HEK293 (cell line): ENCODE results near the gene NDUFAF5.

ENCODE experiments used
- FEZF1 ChIP-seq: fragments of 450-650 bp; formaldehyde crosslinking; IDR thresholded peaks from 2 replicates; pipeline ENCODE4 v1.5.1; 2016; ENCODE audit warnings: missing biosample characterization, missing genetic modification characterization
- GLIS1 ChIP-seq: fragments of 450-650 bp; formaldehyde crosslinking; IDR thresholded peaks from 2 replicates; pipeline ENCODE4 v1.5.1; 2016; ENCODE audit warnings: missing biosample characterization, missing genetic modification characterization
- MYNN ChIP-seq: fragments of 450-650 bp; formaldehyde crosslinking; IDR thresholded peaks from 2 replicates; pipeline ENCODE4 v1.5.1; 2016; ENCODE audit warnings: missing biosample characterization, missing genetic modification characterization, borderline replicate concordance
- PRDM10 ChIP-seq: fragments of 450-650 bp; formaldehyde crosslinking; IDR thresholded peaks from 2 replicates; pipeline ENCODE4 v1.5.1; 2016; ENCODE audit warnings: missing biosample characterization, missing genetic modification characterization
- PRDM2 ChIP-seq: fragments of 450-650 bp; formaldehyde crosslinking; IDR thresholded peaks from 2 replicates; pipeline ENCODE4 v1.5.1; 2016; ENCODE audit warnings: missing biosample characterization, missing genetic modification characterization, borderline replicate concordance
- ZBTB17 ChIP-seq: fragments of 450-650 bp; formaldehyde crosslinking; IDR thresholded peaks from 2 replicates; pipeline ENCODE4 v1.5.1; 2016; ENCODE audit warnings: missing biosample characterization, missing genetic modification characterization
- ZBTB26 ChIP-seq: fragments of 450-650 bp; formaldehyde crosslinking; optimal IDR thresholded peaks from 2 replicates; pipeline ENCODE3; 2016; ENCODE audit warnings: missing biosample characterization, mild to moderate bottlenecking, missing genetic modification characterization
- ZFHX2 ChIP-seq: fragments of 450-650 bp; formaldehyde crosslinking; conservative IDR thresholded peaks from 2 replicates; pipeline ENCODE4 v1.5.1; 2016; ENCODE audit warnings: missing biosample characterization, missing genetic modification characterization
- ZNF274 ChIP-seq, 2 experiments: fragments of 200-500 bp in 1 of 2; fragments of 450-650 bp in 1 of 2; sonication (Bioruptor generic) in 1 of 2; formaldehyde crosslinking in 1 of 2; IDR thresholded peaks; 2 replicates each; pipeline versions ENCODE4 v1.5.1 to v1.6.1; 2014 to 2016; ENCODE audit warnings: borderline replicate concordance in 1 of 2, inconsistent platforms in 1 of 2, low read length in 1 of 2, missing biosample characterization in 1 of 2, missing genetic modification characterization in 1 of 2
- ZNF335 ChIP-seq: fragments of 450-650 bp; formaldehyde crosslinking; conservative IDR thresholded peaks from 2 replicates; pipeline ENCODE4 v1.5.1; 2016; ENCODE audit warnings: missing biosample characterization, missing genetic modification characterization
- ZNF341 ChIP-seq: fragments of 450-650 bp; formaldehyde crosslinking; IDR thresholded peaks from 2 replicates; pipeline ENCODE4; 2016; ENCODE audit warnings: low read depth, missing biosample characterization, missing genetic modification characterization
- ZNF521 ChIP-seq: fragments of 450-650 bp; formaldehyde crosslinking; IDR thresholded peaks from 2 replicates; pipeline ENCODE4 v1.5.1; 2017; ENCODE audit warnings: missing biosample characterization, mild to moderate bottlenecking, missing genetic modification characterization
- ZNF558 ChIP-seq: fragments of 450-650 bp; formaldehyde crosslinking; IDR thresholded peaks from 2 replicates; pipeline ENCODE4 v1.5.1; 2016; ENCODE audit warnings: missing biosample characterization, missing genetic modification characterization
- ZNF585B ChIP-seq: fragments of 450-650 bp; formaldehyde crosslinking; IDR thresholded peaks from 2 replicates; pipeline ENCODE4 v1.5.1; 2016; ENCODE audit warnings: missing biosample characterization, missing genetic modification characterization
- ZNF660 ChIP-seq: fragments of 450-650 bp; IDR thresholded peaks from 2 replicates; pipeline ENCODE4 v1.5.1; 2018; ENCODE audit warnings: missing biosample characterization, mild to moderate bottlenecking, missing genetic modification characterization
- ZNF677 ChIP-seq: fragments of 450-650 bp; IDR thresholded peaks from 2 replicates; pipeline ENCODE4 v1.5.0; 2018; ENCODE audit warnings: missing biosample characterization, mild to moderate bottlenecking, missing genetic modification characterization, moderate library complexity
- ZNF692 ChIP-seq: fragments of 450-650 bp; formaldehyde crosslinking; IDR thresholded peaks from 2 replicates; pipeline ENCODE4 v1.5.1; 2016; ENCODE audit warnings: missing biosample characterization, missing genetic modification characterization
- ZSCAN4 ChIP-seq: fragments of 450-650 bp; formaldehyde crosslinking; IDR thresholded peaks from 2 replicates; pipeline ENCODE4 v1.5.1; 2017; ENCODE audit warnings: missing biosample characterization, missing genetic modification characterization
- ZXDB ChIP-seq: fragments of 450-650 bp; formaldehyde crosslinking; IDR thresholded peaks from 2 replicates; pipeline ENCODE4 v1.5.1; 2016; ENCODE audit warnings: missing biosample characterization, missing genetic modification characterization
- TF ChIP-seq, protein P1 (sequence below): fragments of 450-650 bp; IDR thresholded peaks from 2 replicates; pipeline ENCODE4 v1.5.1; 2018; ENCODE audit warnings: missing biosample characterization, missing genetic modification characterization
- TF ChIP-seq, protein P2 (sequence below): fragments of 450-650 bp; formaldehyde crosslinking; IDR thresholded peaks from 2 replicates; pipeline ENCODE4 v1.5.1; 2016; ENCODE audit warnings: missing biosample characterization, missing genetic modification characterization

NDUFAF5 gene

GRCh38 chr20:13784271-13784892, 446 bp upstream of the NDUFAF5 start (continued):
- TF ChIP-seq PRDM10 (tag by site-specific recombination) (peak; percentile 59), ZNF341 (tag by site-specific recombination) (peak; percentile 56; the same call in 1 of the 2 replicates), PRDM2 (no peak), ZNF677 (tag by site-specific recombination) (no peak), ZSCAN4 (tag by site-specific recombination) (no peak), ZNF692 (tag by site-specific recombination) (peak; percentile 31; the same call in 1 of the 2 replicates), GLIS1 (tag by site-specific recombination) (peak; percentile 28; the same call in 1 of the 2 replicates), ZNF558 (tag by site-specific recombination) (0 out of 2 replicates have a peak, but pooled peaks have one; percentile 16), MYNN (no peak), ZBTB17 (tag by site-specific recombination) (peak; percentile 87; the same call in 1 of the 2 replicates), ZBTB26 (peak; percentile 25), ZFHX2 (tag by site-specific recombination) (0 out of 2 replicates have a peak, but pooled peaks have one; percentile 47), ZNF335 (tag by site-specific recombination) (0 out of 2 replicates have a peak, but pooled peaks have one; percentile 9), ZNF521 (tag by site-specific recombination) (no peak), ZNF274 (IDR thresholded peaks at IDR 0.05; ENCODE audit: low read length) (no peak), ZNF274 (tag by site-specific recombination; IDR thresholded peaks at IDR 0.05; ENCODE audit: borderline replicate concordance) (no peak), FEZF1 (tag by site-specific recombination) (no peak), ZNF585B (tag by site-specific recombination) (no peak), ZXDB (tag by site-specific recombination) (peak; percentile 87), ZNF660 (tag by site-specific recombination) (no peak)
- TF ChIP-seq, protein P1, sequence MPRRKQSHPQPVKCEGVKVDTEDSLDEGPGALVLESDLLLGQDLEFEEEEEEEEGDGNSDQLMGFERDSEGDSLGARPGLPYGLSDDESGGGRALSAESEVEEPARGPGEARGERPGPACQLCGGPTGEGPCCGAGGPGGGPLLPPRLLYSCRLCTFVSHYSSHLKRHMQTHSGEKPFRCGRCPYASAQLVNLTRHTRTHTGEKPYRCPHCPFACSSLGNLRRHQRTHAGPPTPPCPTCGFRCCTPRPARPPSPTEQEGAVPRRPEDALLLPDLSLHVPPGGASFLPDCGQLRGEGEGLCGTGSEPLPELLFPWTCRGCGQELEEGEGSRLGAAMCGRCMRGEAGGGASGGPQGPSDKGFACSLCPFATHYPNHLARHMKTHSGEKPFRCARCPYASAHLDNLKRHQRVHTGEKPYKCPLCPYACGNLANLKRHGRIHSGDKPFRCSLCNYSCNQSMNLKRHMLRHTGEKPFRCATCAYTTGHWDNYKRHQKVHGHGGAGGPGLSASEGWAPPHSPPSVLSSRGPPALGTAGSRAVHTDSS (tag by site-specific recombination), result no peak
- TF ChIP-seq, protein P2, sequence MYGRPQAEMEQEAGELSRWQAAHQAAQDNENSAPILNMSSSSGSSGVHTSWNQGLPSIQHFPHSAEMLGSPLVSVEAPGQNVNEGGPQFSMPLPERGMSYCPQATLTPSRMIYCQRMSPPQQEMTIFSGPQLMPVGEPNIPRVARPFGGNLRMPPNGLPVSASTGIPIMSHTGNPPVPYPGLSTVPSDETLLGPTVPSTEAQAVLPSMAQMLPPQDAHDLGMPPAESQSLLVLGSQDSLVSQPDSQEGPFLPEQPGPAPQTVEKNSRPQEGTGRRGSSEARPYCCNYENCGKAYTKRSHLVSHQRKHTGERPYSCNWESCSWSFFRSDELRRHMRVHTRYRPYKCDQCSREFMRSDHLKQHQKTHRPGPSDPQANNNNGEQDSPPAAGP (tag by site-specific recombination), result no peak
